ENCODE results near the gene RRP8. TPM values are rescaled to one million over a fixed set of nuclear protein-coding genes. Genes with fewer than 3 reads are reported as not detected.

Gene RRP8
- total RNA-seq, 3 donors from 2014 or later: 37.8 to 48.2 (median 41.4) TPM

- DNase-seq: no peak
- H3K27me3 Mint-ChIP-seq (ENCODE audit: low read depth): no peaks in the 10 kb centered on the region
- peaks cover 6% of the 10 kb centered on the region for H3K36me3 Mint-ChIP-seq (ENCODE audit: insufficient read depth)
- no peak for ATAC-seq
- H3K9me3 Mint-ChIP-seq: no peaks in the 10 kb centered on the region
- H3K4me1 Mint-ChIP-seq (ENCODE audit: low read depth): peaks cover 4% of the 10 kb centered on the region
- H3K4me3 Mint-ChIP-seq: no peak overlapping the region
Observed at GRCh38 chr11:6547177-6547576, 56.2 kb downstream of the RRP8 start.

GRCh38 chr11:6546735-6547134 lies 56.7 kb downstream of the RRP8 start:
- ATAC-seq (no peak), DNase-seq (no peak)
- H3K9me3 Mint-ChIP-seq: no peaks in the 10 kb centered on the region
- H3K27me3 Mint-ChIP-seq (ENCODE audit: low read depth): no peaks in the 10 kb centered on the region
- peaks cover 6% of the 10 kb centered on the region for H3K36me3 Mint-ChIP-seq (ENCODE audit: insufficient read depth)
- peaks cover 4% of the 10 kb centered on the region for H3K4me1 Mint-ChIP-seq (ENCODE audit: low read depth)
- H3K4me3 Mint-ChIP-seq: no peak overlapping the region

- Mint-ChIP-seq H3K4me3 (no peak overlapping the region), H3K36me3 (ENCODE audit: insufficient read depth) (peaks cover 6% of the 10 kb centered on the region), H3K4me1 (ENCODE audit: low read depth) (peaks cover 4% of the 10 kb centered on the region), H3K9me3 (no peaks in the 10 kb centered on the region), H3K27me3 (ENCODE audit: low read depth) (no peaks in the 10 kb centered on the region)
- DNase-seq (no peak), ATAC-seq (peak in 1 of 2 donors; percentile 18)
Observed at GRCh38 chr11:6545917-6546605, 57.4 kb downstream of the RRP8 start.

Other genes with a start within 250 kb of the RRP8 start
- 10 to 100 TPM; 13.1 to 18.2 (median 16.3) TPM for gene SMPD1, start 213.1 kb downstream of the RRP8 start, total RNA-seq
- gene APBB1, start 184.5 kb downstream of the RRP8 start, total RNA-seq: 10 to 100 TPM; 25.7 to 34.5 (median 27.9) TPM
- 1 to 10 TPM in 1 of 3 donors, under 1 TPM in 2; 0.71 to 2.0 (median 0.96) TPM for gene HPX, start 162.6 kb downstream of the RRP8 start, total RNA-seq
- gene TRIM3, start 129.7 kb downstream of the RRP8 start, total RNA-seq: 1 to 10 TPM; 3.2 to 4.3 (median 3.6) TPM
- 10 to 100 TPM; 55.4 to 59.6 (median 56.5) TPM for gene ARFIP2, start 122.3 kb downstream of the RRP8 start, total RNA-seq
- gene TIMM10B, start 122.1 kb downstream of the RRP8 start, total RNA-seq: 10 to 100 TPM; 45.4 to 48.5 (median 48.1) TPM
- gene DNHD1, start 106.3 kb downstream of the RRP8 start, total RNA-seq: 1 to 10 TPM; 6.0 to 6.7 (median 6.1) TPM
- 10 to 100 TPM; 38.6 to 48.9 (median 45.0) TPM for gene ILK, start 158 bp upstream of the RRP8 start, total RNA-seq
- 100 to 1,000 TPM; 163 to 191 (median 188) TPM for gene TAF10, start 8.6 kb upstream of the RRP8 start, total RNA-seq
- gene TPP1, start 15.8 kb upstream of the RRP8 start, total RNA-seq: 10 to 100 TPM; 25.4 to 35.6 (median 27.3) TPM
- gene DCHS1, start 52.2 kb upstream of the RRP8 start, total RNA-seq: under 1 TPM; 0.28 to 0.40 (median 0.33) TPM
- 100 to 1,000 TPM; 149 to 162 (median 156) TPM for gene MRPL17, start 79.7 kb upstream of the RRP8 start, total RNA-seq
- gene OR2AG2, start 168.4 kb upstream of the RRP8 start, total RNA-seq: under 1 TPM in 1 of 3 donors, not detected in 2; 0.16 TPM
- not detected for gene OR2AG1, start 179.4 kb upstream of the RRP8 start, total RNA-seq
- not detected for gene OR6A2, start 196.1 kb upstream of the RRP8 start, total RNA-seq
- gene OR10A5, start 242.1 kb upstream of the RRP8 start, total RNA-seq: not detected

Data from activated T-cell treated with anti-CD3 and anti-CD28 coated beads, Interleukin-2, amount 50 U/mL, for 4 hours (primary cell).